Mammary epithelial cell (primary cell): Measurements from ENCODE around the gene PRR7.

Experiments used
- CTCF ChIP-seq, 2 donors: IDR thresholded peaks in 1 of 2; conservative IDR thresholded peaks in 1 of 2; 2 replicates each; pipeline ENCODE4 v1.5.1; 2011 to 2012; ENCODE audit warnings: inconsistent platforms in 2 of 2, low read length in 2 of 2, mild to moderate bottlenecking in 2 of 2, control low read depth in 1 of 2, low read depth in 1 of 2; ENCODE audit not compliant: insufficient read depth in 1 of 2; ENCODE audit errors: extremely low read depth in 1 of 2
- EZH2 ChIP-seq: IDR thresholded peaks from 2 replicates; pipeline ENCODE4 v1.6.1; 2012; ENCODE audit warnings: low read length, inconsistent platforms, borderline replicate concordance

DNA sequence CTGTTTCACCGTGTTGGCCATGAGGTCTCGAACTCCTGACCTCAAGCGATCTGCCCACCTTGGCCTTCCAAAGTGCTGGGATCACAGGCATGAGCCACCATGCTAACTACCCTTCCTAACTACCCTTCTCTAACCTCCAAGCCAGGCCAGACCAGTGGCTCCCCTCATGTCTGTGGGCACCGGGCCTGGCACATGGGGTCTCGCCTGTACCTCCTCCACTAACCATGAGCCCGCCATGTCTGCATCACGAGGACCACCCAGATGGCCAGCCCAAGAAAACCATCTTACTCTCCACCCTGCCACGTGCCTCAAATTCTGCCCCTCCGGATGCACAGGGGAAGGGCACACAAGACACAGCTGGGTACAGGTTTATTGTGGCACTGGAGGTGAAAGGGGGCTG is 36.4 kb downstream of the PRR7 start:
- no peak for TF ChIP-seq CTCF (conservative IDR thresholded peaks at IDR 0.05 in 1 of 2, IDR thresholded peaks at IDR 0.05 in 1 of 2; ENCODE audit: extremely low read depth in 1 of 2, insufficient read depth in 1 of 2, low read depth in 1 of 2, low read length in 2 of 2)
- TF ChIP-seq EZH2, result no peak
